HEK293T (cell line): ENCODE measurements around the gene TRIM44.

Experiments used
- FOXM1 ChIP-seq: fragments of 450-650 bp; IDR thresholded peaks from 2 replicates; pipeline ENCODE4 v1.6.1; 2017; ENCODE audit warnings: mild to moderate bottlenecking, borderline replicate concordance
- PKNOX1 ChIP-seq: fragments of 450-650 bp; IDR thresholded peaks from 2 replicates; pipeline ENCODE4 v1.6.1; 2016

DNA sequence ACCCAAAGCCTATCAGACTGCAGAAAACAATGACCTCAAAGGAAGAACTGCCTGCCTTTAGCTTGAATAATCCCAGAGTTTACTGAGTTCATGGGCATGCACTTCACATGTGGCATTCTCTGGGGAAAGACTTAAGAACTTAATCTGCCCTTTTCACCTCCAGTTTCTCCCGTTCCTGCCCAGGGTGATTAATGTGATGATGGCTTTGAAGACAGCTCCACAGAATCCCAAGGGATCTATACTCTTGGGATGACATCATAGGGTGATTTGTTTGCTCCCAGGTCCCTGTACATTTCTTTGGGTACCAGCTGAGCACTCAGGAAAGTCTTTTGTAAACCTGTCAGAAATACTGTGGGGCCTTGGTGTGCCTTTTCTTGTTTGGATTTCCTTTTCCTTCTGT, 30.3 kb upstream of the TRIM44 start:
- TF ChIP-seq PKNOX1 (peak; percentile 46), FOXM1 (no peak)
